Activated B cell treated with CpG ODN at 0.5 μM for 24 hours (primary cell): ENCODE data around the gene SH3RF1. TPM values are rescaled to one million over a fixed set of nuclear protein-coding genes. Genes with fewer than 3 reads are reported as not detected.

Source experiments
- ATAC-seq: fragments of 200-7000 bp; cut with Tn5 transposase; one replicate; pipeline ENCODE4 v1.10.0; 2021; ENCODE audit warnings: low read depth, mild to moderate bottlenecking, moderate library complexity
- CTCF ChIA-PET: fragments of 350-600 bp; sonication (Branson Sonifier 250); formaldehyde crosslinking; loops from one replicate; lab custom pipeline; 2021; ENCODE audit warnings: antibody characterized with exemption; lab: Charles Lee
- POLR2A ChIA-PET: fragments of 350-600 bp; sonication (Branson Sonifier 250); formaldehyde crosslinking; loops from one replicate; lab custom pipeline; 2021; ENCODE audit warnings: antibody characterized with exemption; lab: Charles Lee
- DNase-seq: peaks from one replicate; pipeline ENCODE4 v3.0.0; 2022
- H3K27ac Mint-ChIP-seq: one replicate; pipeline ENCODE4 v1.8.0; 2020; ENCODE audit warnings: mixed read lengths
- H3K27me3 Mint-ChIP-seq: one replicate; pipeline ENCODE4 v1.8.0; 2021; ENCODE audit warnings: mixed read lengths
- H3K36me3 Mint-ChIP-seq: one replicate; pipeline ENCODE4 v1.8.0; 2021; ENCODE audit warnings: low read depth, mixed read lengths
- H3K4me1 Mint-ChIP-seq: one replicate; pipeline ENCODE4 v1.8.0; 2021; ENCODE audit warnings: mixed read lengths
- H3K4me3 Mint-ChIP-seq: one replicate; pipeline ENCODE4 v1.8.0; 2020; ENCODE audit warnings: mild to moderate bottlenecking, mixed read lengths
- H3K9me3 Mint-ChIP-seq: one replicate; pipeline ENCODE4 v1.8.0; 2020; ENCODE audit warnings: mixed read lengths
- intact Hi-C: fragments of 100-400 bp; cut with micrococcal nuclease; formaldehyde crosslinking; loops from one replicate; pipeline ENCODE4 v1.15.1; 2024
- total RNA-seq: library from RNA; stranded (reverse); gene quantifications from 2 replicates; pipeline ENCODE4 v1.2.3, GENCODE V29; 2022
- TF ChIP-seq, protein P1 (sequence below): fragments of 200-600 bp; IDR thresholded peaks from one replicate; pipeline ENCODE4 v1.8.0; 2022; ENCODE audit warnings: antibody characterized with exemption, mild to moderate bottlenecking

SH3RF1 gene
- total RNA-seq, 1 donor from 2014 or later = 7.1 TPM

DNA sequence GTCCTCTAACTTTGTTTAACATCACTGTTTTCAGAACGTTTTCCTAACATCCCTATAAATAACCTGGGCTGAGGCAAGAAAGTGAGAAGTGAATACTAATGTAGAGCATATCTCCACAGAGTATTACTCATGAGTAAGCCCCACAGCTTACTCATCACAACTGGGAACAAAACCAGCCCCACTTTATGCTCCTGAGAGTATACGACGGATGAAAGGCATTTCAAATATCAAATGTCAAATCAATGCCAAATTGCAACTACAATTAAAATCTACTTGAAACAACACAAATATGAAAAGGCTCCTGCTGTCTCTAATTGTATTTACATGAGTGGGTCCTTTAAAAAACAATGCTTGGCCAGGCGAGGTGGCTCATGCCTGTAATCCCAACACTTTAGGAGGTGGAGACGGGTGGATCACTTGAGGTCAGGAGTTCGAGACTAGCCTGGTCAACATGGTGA lies 41.2 kb downstream of the SH3RF1 start:
- DNase-seq (no peak), ATAC-seq (no peak)
- ChIA-PET CTCF (no interaction called here), POLR2A (no interaction called here)
- intact Hi-C loops = no loop called here
- Mint-ChIP-seq H3K9me3 (no peaks in the 10 kb centered on the region), H3K4me1 (peaks cover 5% of the 10 kb centered on the region), H3K27ac (no peak overlapping the region), H3K27me3 (no peaks in the 10 kb centered on the region), H3K4me3 (no peak overlapping the region), H3K36me3 (no peaks in the 10 kb centered on the region)
- TF ChIP-seq, protein P1, sequence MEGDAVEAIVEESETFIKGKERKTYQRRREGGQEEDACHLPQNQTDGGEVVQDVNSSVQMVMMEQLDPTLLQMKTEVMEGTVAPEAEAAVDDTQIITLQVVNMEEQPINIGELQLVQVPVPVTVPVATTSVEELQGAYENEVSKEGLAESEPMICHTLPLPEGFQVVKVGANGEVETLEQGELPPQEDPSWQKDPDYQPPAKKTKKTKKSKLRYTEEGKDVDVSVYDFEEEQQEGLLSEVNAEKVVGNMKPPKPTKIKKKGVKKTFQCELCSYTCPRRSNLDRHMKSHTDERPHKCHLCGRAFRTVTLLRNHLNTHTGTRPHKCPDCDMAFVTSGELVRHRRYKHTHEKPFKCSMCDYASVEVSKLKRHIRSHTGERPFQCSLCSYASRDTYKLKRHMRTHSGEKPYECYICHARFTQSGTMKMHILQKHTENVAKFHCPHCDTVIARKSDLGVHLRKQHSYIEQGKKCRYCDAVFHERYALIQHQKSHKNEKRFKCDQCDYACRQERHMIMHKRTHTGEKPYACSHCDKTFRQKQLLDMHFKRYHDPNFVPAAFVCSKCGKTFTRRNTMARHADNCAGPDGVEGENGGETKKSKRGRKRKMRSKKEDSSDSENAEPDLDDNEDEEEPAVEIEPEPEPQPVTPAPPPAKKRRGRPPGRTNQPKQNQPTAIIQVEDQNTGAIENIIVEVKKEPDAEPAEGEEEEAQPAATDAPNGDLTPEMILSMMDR = no peak

DNA sequence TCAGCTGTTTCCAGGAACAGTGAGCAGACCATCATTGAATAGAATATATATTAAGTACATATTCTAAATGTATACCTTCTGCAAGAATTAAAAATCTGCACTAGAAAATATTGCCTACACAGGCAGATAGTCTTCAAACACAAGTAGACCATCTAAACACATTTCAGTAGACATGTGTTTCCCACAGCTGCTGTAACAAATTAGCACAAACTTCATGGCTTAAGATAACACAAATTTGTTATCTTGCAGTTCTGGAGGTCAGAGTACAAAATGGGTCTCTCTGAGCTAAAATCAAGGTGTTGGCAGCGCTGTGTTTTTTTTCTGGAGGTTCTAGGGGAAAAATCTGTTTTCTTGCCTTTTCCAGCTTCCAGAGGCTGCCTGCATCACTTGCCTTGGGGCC lies 42.7 kb downstream of the SH3RF1 start:
- no peaks in the 10 kb centered on the region for H3K4me1 Mint-ChIP-seq
- ChIA-PET POLR2A (no interaction called here), CTCF (no interaction called here)
- no peak overlapping the region for H3K4me3 Mint-ChIP-seq
- H3K9me3 Mint-ChIP-seq = no peaks in the 10 kb centered on the region
- no peaks in the 10 kb centered on the region for H3K36me3 Mint-ChIP-seq
- ATAC-seq = no peak
- TF ChIP-seq, protein P1 = no peak
- no peak overlapping the region for H3K27ac Mint-ChIP-seq
- intact Hi-C loops = no loop called here
- no peak for DNase-seq
- H3K27me3 Mint-ChIP-seq = no peaks in the 10 kb centered on the region

DNA sequence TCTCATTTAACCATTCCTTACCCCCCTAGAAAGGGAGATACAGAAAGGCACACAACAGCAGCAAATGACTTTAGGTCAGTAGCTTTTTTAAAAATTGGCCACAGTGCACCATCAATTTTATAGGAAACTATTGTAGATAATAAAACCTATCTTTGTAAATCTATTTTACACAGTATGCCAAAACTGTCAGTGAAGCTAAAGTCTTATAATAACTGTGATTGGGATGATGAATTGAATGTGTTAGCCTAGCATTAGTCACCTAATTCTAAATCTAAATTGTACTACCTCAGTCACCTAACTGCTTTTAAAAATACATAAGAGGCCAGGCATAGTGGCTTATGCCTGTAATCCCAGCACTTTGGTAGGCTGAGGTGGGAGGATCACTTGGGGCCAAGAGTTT lies 44.2 kb downstream of the SH3RF1 start:
- no peak for DNase-seq
- Mint-ChIP-seq H3K27ac (no peak overlapping the region), H3K4me1 (no peaks in the 10 kb centered on the region), H3K27me3 (no peaks in the 10 kb centered on the region), H3K36me3 (no peaks in the 10 kb centered on the region), H3K4me3 (no peak overlapping the region), H3K9me3 (no peaks in the 10 kb centered on the region)
- ChIA-PET CTCF (no interaction called here), POLR2A (no interaction called here)
- intact Hi-C loops = no loop called here
- ATAC-seq = no peak
- TF ChIP-seq, protein P1 = no peak

DNA sequence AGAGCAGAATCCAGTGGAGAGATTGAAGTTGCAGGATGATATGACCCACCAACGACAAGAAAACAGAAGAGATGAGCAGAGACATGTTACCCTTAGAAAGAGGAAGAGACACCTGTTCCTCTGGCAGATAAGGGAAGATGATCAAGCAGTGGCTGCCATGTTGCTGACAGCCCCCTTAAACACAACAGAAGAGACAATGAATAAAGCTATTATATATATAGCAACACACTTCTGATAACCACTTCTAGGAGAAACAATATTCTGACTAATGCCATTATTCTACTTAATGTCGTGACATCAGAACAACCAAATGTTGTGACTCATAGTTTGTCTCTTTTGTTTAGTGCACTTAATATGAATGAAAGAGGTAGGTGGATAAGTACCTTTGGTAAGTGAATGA lies 44.9 kb downstream of the SH3RF1 start:
- no peak for ATAC-seq
- no peaks in the 10 kb centered on the region for H3K27me3 Mint-ChIP-seq
- CTCF ChIA-PET = no interaction called here

DNA sequence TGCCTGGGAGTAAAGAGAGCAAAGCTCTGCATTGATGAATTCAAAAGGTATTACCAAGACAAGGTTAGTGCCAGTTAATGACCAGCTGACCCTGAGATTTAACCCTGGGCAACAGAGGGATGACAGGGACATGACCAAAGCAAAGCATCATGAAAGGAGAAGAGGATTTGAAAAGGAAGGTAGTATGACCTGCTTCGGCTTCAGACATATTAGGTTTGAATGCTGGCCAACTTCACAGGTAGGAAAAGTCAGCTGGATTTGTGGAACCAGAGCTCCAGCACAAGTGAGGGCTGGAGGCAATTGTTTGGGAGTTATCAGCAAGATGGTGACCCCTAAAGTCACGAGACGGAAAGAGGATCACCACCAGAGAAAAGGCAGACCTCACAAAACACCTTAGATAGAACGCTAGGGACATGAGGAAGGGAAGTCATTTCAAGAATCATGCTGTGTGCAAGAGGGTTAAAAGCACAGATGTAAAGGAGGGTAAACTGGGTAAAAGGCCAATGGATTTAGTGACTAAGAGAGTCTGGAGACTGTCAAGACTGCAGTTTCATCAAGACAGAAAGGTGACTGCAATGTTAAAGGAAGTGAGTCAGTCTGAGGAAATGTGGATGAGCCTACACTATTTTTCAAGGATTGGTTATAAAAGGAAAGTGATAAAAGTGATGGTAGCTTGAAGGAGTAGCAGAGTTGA lies 45.6 kb downstream of the SH3RF1 start:
- no peak for DNase-seq
- H3K4me3 Mint-ChIP-seq = no peak overlapping the region
- H3K9me3 Mint-ChIP-seq = no peaks in the 10 kb centered on the region
- H3K36me3 Mint-ChIP-seq = no peaks in the 10 kb centered on the region
- POLR2A ChIA-PET = interaction anchor here (0.6 kb wide), 1 partner anchor 215 kb away, joined by 3 read pairs; the partner anchor contains the start of gene CBR4
- TF ChIP-seq, protein P1 = no peak
- no peaks in the 10 kb centered on the region for H3K27me3 Mint-ChIP-seq
- ATAC-seq = no peak
- CTCF ChIA-PET = no interaction called here
- no peak overlapping the region for H3K27ac Mint-ChIP-seq
- intact Hi-C loops = no loop called here
- no peaks in the 10 kb centered on the region for H3K4me1 Mint-ChIP-seq

More for the DNA sequence above, 44.9 kb downstream of the SH3RF1 start:
- Mint-ChIP-seq H3K27ac (no peak overlapping the region), H3K36me3 (no peaks in the 10 kb centered on the region), H3K4me1 (no peaks in the 10 kb centered on the region), H3K4me3 (no peak overlapping the region), H3K9me3 (no peaks in the 10 kb centered on the region)
- no peak for DNase-seq
- TF ChIP-seq, protein P1 = no peak
- intact Hi-C loops = no loop called here
- POLR2A ChIA-PET = interaction anchor here (0.6 kb wide), 1 partner anchor 216 kb away, joined by 3 read pairs; the partner anchor contains the start of gene CBR4
